CD4-positive, alpha-beta T cell treated with Interferon alpha-2 for 1 hour (primary cell): Measurements from ENCODE around the gene PDXK.

ENCODE experiments used
- DNase-seq, 2 donors: peaks; one replicate each; pipeline ENCODE4 v3.0.0-alpha.2; 2020 to 2022

PDXK gene

GRCh38 chr21:43808367-43808766 lies 89.4 kb downstream of the PDXK start:
- DNase-seq: no peak

GRCh38 chr21:43808832-43809251 lies 89.9 kb downstream of the PDXK start:
- no peak for DNase-seq

GRCh38 chr21:43809346-43809799 lies 90.4 kb downstream of the PDXK start:
- no peak for DNase-seq

- DNase-seq: no peak
Observed at GRCh38 chr21:43809853-43810504, 91.0 kb downstream of the PDXK start.

GRCh38 chr21:43810505-43811261 lies 91.8 kb downstream of the PDXK start:
- DNase-seq: peak; percentile 83 to 88

GRCh38 chr21:43811262-43812105 lies 92.6 kb downstream of the PDXK start:
- DNase-seq: no peak
